MV-4-11 (cell line): ENCODE results near the gene POLL.
A peak's percentile ranks its signal among the peaks of the same experiment; 100 is the strongest.

Experiments used
- DNase-seq: peaks from one replicate; lab custom pipeline; 2025; lab: John Stamatoyannopoulos, UW

Gene POLL

GRCh38 chr10:101611096-101611905 lies 23.2 kb upstream of the POLL start:
- DNase-seq: peak; percentile 7

GRCh38 chr10:101609481-101609880 lies 21.4 kb upstream of the POLL start:
- no peak for DNase-seq

GRCh38 chr10:101607124-101607523 lies 19.1 kb upstream of the POLL start:
- DNase-seq: no peak

- peak; percentile 86 for DNase-seq
Measured at GRCh38 chr10:101602761-101603398, 14.8 kb upstream of the POLL start.

- peak; percentile 33 for DNase-seq
Measured at GRCh38 chr10:101601541-101601940, 13.5 kb upstream of the POLL start.

GRCh38 chr10:101597091-101597900 lies 9.2 kb upstream of the POLL start:
- no peak for DNase-seq

GRCh38 chr10:101595591-101596433 lies 7.8 kb upstream of the POLL start:
- no peak for DNase-seq

- DNase-seq: peak; percentile 83
Measured at GRCh38 chr10:101593331-101593730, 5.3 kb upstream of the POLL start.

GRCh38 chr10:101588879-101589278 lies 822 bp upstream of the POLL start:
- no peak for DNase-seq

GRCh38 chr10:101585841-101586240 lies 2.2 kb downstream of the POLL start:
- no peak for DNase-seq

GRCh38 chr10:101580486-101581399 lies 7.3 kb downstream of the POLL start:
- DNase-seq: no peak

- DNase-seq: no peak
Measured at GRCh38 chr10:101579516-101579870, 8.6 kb downstream of the POLL start.

GRCh38 chr10:101578803-101579515 lies 9.1 kb downstream of the POLL start:
- no peak for DNase-seq

- no peak for DNase-seq
Measured at GRCh38 chr10:101578192-101578591, 9.9 kb downstream of the POLL start.

GRCh38 chr10:101577121-101577871 lies 10.8 kb downstream of the POLL start:
- no peak for DNase-seq

- DNase-seq: no peak
Measured at GRCh38 chr10:101576211-101576863, 11.7 kb downstream of the POLL start.

- no peak for DNase-seq
Measured at GRCh38 chr10:101575580-101576210, 12.4 kb downstream of the POLL start.

GRCh38 chr10:101575091-101575490 lies 13.0 kb downstream of the POLL start:
- DNase-seq: no peak
